Measurements from ENCODE around the gene NAV1. TPM values are rescaled to one million over a fixed set of nuclear protein-coding genes. Genes with fewer than 3 reads are reported as not detected.

NAV1 gene
- total and polyA plus RNA-seq, 2 donors (not counting 3 experiments of a cell fraction or from before 2014, with no cell fraction given), result 19.9 to 138 TPM

DNA sequence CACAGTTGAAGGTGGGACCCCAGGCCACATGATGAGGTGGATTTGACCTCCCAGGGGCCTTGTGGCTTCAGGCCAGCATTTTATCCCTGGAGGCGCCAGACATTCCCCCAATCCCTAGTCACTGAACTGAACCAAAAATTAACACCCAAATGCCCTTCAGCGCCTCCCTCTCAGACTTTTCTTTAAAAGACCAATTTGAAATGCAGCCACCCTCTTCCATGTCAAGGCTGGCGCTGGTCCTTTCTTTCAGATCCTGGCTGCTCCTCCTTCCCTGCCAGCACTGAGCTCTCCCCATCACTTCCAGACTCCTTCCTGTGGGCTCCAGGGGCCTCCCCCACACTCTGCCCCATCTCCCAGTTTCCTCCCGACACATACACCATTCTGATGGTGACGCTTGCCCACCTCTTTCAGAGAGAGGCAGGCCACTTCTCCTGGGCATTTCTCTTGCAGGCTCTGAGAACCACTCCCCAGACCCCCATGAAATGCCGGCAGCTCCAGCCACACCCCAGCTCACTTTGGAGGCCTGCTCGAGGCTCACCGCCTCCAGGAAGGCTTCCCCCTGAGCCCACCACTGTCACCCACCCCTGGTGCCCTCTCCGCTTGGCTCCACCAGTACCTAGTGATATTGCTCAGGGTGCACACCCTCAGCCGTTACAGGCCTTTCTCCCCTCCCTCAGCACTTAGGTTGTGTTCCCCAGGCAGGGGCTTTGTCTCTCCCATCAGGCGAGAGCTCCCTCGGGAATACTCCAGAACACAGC is 27.0 kb downstream of the NAV1 start:
- Histone ChIP-seq H3K9me1 (replicated peaks; ENCODE audit: control insufficient read depth, extremely low read depth, insufficient read depth, low read length) (no peaks in the 10 kb centered on the region), H3K4me3 (replicated peaks in 1 of 3; ENCODE audit: insufficient read depth in 1 of 3, low read depth in 1 of 3, low read length in 3 of 3) (no peak overlapping the region), H3K4me2 (ENCODE audit: insufficient read depth, low read length) (no peak overlapping the region), H3K36me3 (ENCODE audit: control insufficient read depth in 2 of 2, extremely low read depth in 1 of 2, insufficient read depth in 2 of 2, low read length in 2 of 2) (peaks cover 0 to 2% of the 10 kb centered on the region in 2 experiments), H3K9me3 (replicated peaks; ENCODE audit: control insufficient read depth, insufficient read depth, low read length) (no peaks in the 10 kb centered on the region), H3K27ac (ENCODE audit: insufficient read depth, low read depth, low read length) (no peak overlapping the region), H2AFZ (ENCODE audit: low read depth, low read length) (no peak overlapping the region), H4K20me1 (replicated peaks; ENCODE audit: control insufficient read depth, extremely low read depth, insufficient read depth, low read length) (no peaks in the 10 kb centered on the region), H3K4me1 (ENCODE audit: control insufficient read depth, extremely low read depth, insufficient read depth, low read length) (peaks cover 31% of the 10 kb centered on the region), H3K27me3 (ENCODE audit: control insufficient read depth in 2 of 2, insufficient read depth in 2 of 2, low read length in 2 of 2) (no peaks in the 10 kb centered on the region), H3K79me2 (ENCODE audit: control insufficient read depth, insufficient read depth, low read length) (peaks cover 90% of the 10 kb centered on the region), H3K9ac (replicated peaks; ENCODE audit: extremely low read depth, insufficient read depth, low read length) (no peak overlapping the region)
- dilution Hi-C loops (cut with MboI; ENCODE audit: extremely low pct_ligation_motif_present, low sequenced_read_pairs) (loop anchor here (25.0 kb wide), 1 partner anchor 146 kb away; no protein-coding TSS in a partner anchor), intact Hi-C loops (cut with micrococcal nuclease) (no loop called here)
- no TSS peak for BruUV-seq (replicated peaks)
- FAIRE-seq (no peak), DNase-seq (ENCODE audit: low read depth, low spot score) (no peak)
- no peak for TF ChIP-seq POLR2AphosphoS5 (IDR thresholded peaks at IDR 0.05; ENCODE audit: insufficient read depth, low read depth, low read length)
- ChIA-PET CTCF (no interaction called here), POLR2A (interaction anchor here (0.8 kb wide), 1 partner anchor 31 kb away, joined by 3 read pairs; no protein-coding TSS in a partner anchor)

DNA sequence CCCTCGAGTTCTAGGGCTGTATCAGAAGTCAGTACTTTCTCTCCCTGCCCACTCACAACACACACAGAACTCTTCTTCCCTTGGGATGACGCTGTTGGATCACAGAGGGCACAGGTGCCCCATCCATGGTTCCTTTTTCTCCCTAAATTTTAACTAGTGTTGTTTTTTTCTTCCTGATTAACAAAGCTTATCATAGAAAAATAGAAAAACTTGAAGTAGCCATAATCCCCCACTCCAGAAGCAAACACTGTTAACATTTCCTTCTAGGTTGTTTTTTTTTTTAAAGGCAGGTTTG is 27.5 kb downstream of the NAV1 start:
- H3K27me3 ChIP-seq (ENCODE audit: control insufficient read depth in 2 of 2, insufficient read depth in 2 of 2, low read length in 2 of 2), result no peaks in the 10 kb centered on the region
- no peak overlapping the region for H3K4me3 ChIP-seq (replicated peaks in 1 of 3; ENCODE audit: insufficient read depth in 1 of 3, low read depth in 1 of 3, low read length in 3 of 3)
- BruUV-seq (replicated peaks), result no TSS peak
- H3K9me1 ChIP-seq (replicated peaks; ENCODE audit: control insufficient read depth, extremely low read depth, insufficient read depth, low read length), result no peaks in the 10 kb centered on the region
- H3K4me2 ChIP-seq (ENCODE audit: insufficient read depth, low read length), result no peak overlapping the region
- no peaks in the 10 kb centered on the region for H4K20me1 ChIP-seq (replicated peaks; ENCODE audit: control insufficient read depth, extremely low read depth, insufficient read depth, low read length)
- H3K27ac ChIP-seq (ENCODE audit: insufficient read depth, low read depth, low read length), result no peak overlapping the region
- no peak overlapping the region for H3K9ac ChIP-seq (replicated peaks; ENCODE audit: extremely low read depth, insufficient read depth, low read length)
- FAIRE-seq (no peak), DNase-seq (ENCODE audit: low read depth, low spot score) (no peak)
- CTCF ChIA-PET, result interaction anchor here (0.6 kb wide), 1 partner anchor 21 kb away, joined by 3 read pairs; no protein-coding TSS in a partner anchor
- POLR2A ChIA-PET, result interaction anchor here (0.8 kb wide), 1 partner anchor 31 kb away, joined by 3 read pairs; no protein-coding TSS in a partner anchor
- H2AFZ ChIP-seq (ENCODE audit: low read depth, low read length), result no peak overlapping the region
- H3K36me3 ChIP-seq (ENCODE audit: control insufficient read depth in 2 of 2, extremely low read depth in 1 of 2, insufficient read depth in 2 of 2, low read length in 2 of 2), result peaks cover 0 to 2% of the 10 kb centered on the region in 2 experiments
- no peak for TF ChIP-seq POLR2A (IDR thresholded peaks at IDR 0.05; ENCODE audit: low read depth, low read length)
- peaks cover 90% of the 10 kb centered on the region for H3K79me2 ChIP-seq (ENCODE audit: control insufficient read depth, insufficient read depth, low read length)
- peaks cover 33% of the 10 kb centered on the region for H3K4me1 ChIP-seq (ENCODE audit: control insufficient read depth, extremely low read depth, insufficient read depth, low read length)
- dilution Hi-C loops (cut with MboI; ENCODE audit: extremely low pct_ligation_motif_present, low sequenced_read_pairs), result loop anchor here (25.0 kb wide), 1 partner anchor 146 kb away; no protein-coding TSS in a partner anchor
- intact Hi-C loops (cut with micrococcal nuclease), result no loop called here
- no peaks in the 10 kb centered on the region for H3K9me3 ChIP-seq (replicated peaks; ENCODE audit: control insufficient read depth, insufficient read depth, low read length)
